A673 (cell line): ENCODE results near the gene BACH1.

Source experiments
- CTCF ChIP-seq: fragments of 300-800, 200-600 bp; sonication (generic); conservative IDR thresholded peaks from 2 replicates; pipeline ENCODE4 v1.5.1; 2017; ENCODE audit warnings: low read depth, mild to moderate bottlenecking, antibody characterized with exemption, low read length, moderate library complexity, mixed read lengths
- EZH2 ChIP-seq: fragments of 200-600 bp; sonication (generic); IDR thresholded peaks from 2 replicates; pipeline ENCODE4 v1.6.1; 2017; ENCODE audit warnings: borderline replicate concordance, low read depth, mild to moderate bottlenecking, mixed read lengths, antibody characterized with exemption, low read length; ENCODE audit not compliant: poor library complexity, severe bottlenecking

GRCh38 chr21:29305068-29305467 lies 6.3 kb downstream of the BACH1 start:
- TF ChIP-seq CTCF (no peak), EZH2 (no peak)
